Measurements from ENCODE around the gene SPO11. TPM values are rescaled to one million over a fixed set of nuclear protein-coding genes. Genes with fewer than 3 reads are reported as not detected.

SPO11 gene
- total RNA-seq, 4 donors from 2014 or later: not detected

GRCh38 chr20:57287901-57288300, 41.7 kb upstream of the SPO11 start:
- ATAC-seq (ENCODE audit: low FRiP score) (peak; percentile 69), DNase-seq (ENCODE audit: low spot score) (no peak)
- TF ChIP-seq, protein P1, sequence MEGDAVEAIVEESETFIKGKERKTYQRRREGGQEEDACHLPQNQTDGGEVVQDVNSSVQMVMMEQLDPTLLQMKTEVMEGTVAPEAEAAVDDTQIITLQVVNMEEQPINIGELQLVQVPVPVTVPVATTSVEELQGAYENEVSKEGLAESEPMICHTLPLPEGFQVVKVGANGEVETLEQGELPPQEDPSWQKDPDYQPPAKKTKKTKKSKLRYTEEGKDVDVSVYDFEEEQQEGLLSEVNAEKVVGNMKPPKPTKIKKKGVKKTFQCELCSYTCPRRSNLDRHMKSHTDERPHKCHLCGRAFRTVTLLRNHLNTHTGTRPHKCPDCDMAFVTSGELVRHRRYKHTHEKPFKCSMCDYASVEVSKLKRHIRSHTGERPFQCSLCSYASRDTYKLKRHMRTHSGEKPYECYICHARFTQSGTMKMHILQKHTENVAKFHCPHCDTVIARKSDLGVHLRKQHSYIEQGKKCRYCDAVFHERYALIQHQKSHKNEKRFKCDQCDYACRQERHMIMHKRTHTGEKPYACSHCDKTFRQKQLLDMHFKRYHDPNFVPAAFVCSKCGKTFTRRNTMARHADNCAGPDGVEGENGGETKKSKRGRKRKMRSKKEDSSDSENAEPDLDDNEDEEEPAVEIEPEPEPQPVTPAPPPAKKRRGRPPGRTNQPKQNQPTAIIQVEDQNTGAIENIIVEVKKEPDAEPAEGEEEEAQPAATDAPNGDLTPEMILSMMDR (IDR thresholded peaks at IDR 0.05): no peak

DNA sequence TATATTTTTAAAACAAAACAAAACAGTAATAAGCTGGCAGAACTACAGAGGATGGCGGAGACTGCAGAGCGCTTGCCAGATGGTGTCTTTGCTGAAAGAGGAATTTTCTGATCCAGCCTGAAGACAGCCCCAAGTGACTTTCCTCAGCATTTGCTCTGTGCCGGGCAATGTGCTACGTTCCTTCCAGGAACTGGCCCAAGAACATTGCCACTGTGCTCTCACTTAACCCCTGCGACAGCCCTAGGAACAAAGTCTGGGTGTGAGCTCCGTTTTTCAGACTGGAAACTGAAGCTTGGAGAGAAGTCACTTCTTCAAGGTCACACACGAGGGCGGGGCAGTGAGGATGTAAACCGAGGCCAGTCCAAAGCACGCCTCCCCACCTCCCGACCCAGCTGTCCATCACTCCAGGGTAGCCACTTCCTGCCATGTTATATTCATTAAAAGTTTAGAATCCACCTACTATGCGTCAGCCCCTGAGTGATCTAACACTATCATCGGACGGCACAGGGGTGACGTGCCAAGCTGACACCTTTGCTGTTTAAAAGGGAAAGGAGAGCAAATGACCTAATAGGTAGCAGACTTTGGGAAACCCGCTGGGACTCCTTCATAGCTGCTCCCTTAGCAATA, 40.8 kb upstream of the SPO11 start:
- DNase-seq (ENCODE audit: low spot score) (no peak), ATAC-seq (ENCODE audit: low FRiP score) (no peak)
- TF ChIP-seq, protein P1 (IDR thresholded peaks at IDR 0.05): no peak

GRCh38 chr20:57289391-57290177, 40.0 kb upstream of the SPO11 start:
- TF ChIP-seq, protein P1 (IDR thresholded peaks at IDR 0.05): no peak
- no peak for DNase-seq (ENCODE audit: low spot score)
- no peak for ATAC-seq (ENCODE audit: low FRiP score)

- no peak for ATAC-seq (ENCODE audit: low FRiP score)
- DNase-seq (ENCODE audit: low spot score): no peak
- TF ChIP-seq, protein P1 (IDR thresholded peaks at IDR 0.05): no peak
Measured at GRCh38 chr20:57290178-57290484, 39.5 kb upstream of the SPO11 start.

GRCh38 chr20:57291003-57291402, 38.6 kb upstream of the SPO11 start:
- DNase-seq (ENCODE audit: low spot score) (no peak), ATAC-seq (ENCODE audit: low FRiP score) (no peak)
- TF ChIP-seq, protein P1 (IDR thresholded peaks at IDR 0.05): no peak

- no peak for ATAC-seq (ENCODE audit: low FRiP score)
- TF ChIP-seq, protein P1 (IDR thresholded peaks at IDR 0.05): no peak
- DNase-seq (ENCODE audit: low spot score): no peak
Measured at GRCh38 chr20:57291694-57292093, 37.9 kb upstream of the SPO11 start.

DNA sequence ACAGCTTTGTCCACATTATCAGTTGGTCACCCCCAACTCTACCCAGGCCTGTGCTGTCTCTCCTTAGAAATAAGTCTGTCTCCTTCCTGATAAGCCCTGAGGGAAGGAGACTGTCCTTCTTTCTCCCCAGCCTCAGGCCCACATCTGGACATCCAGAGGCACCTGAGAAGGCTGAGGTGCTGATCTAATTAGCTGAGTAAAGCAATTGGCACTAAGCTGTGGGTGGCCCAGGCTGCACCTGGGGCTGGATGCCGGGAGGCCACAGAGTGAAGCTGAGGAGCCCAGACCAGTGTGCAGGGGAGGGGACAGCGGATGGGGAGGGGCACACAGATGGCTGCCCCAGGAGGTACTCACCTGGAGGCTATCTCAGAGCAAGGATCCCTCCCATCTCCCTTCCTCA, 37.0 kb upstream of the SPO11 start:
- TF ChIP-seq, protein P1 (IDR thresholded peaks at IDR 0.05): no peak
- ATAC-seq (ENCODE audit: low FRiP score) (no peak), DNase-seq (ENCODE audit: low spot score) (no peak)

Data from omental fat pad (tissue), 4 donors.